SK-N-SH treated with all-trans-retinoic acid at 6 μM for 48 hours (cell line): ENCODE results near the gene RPS29.

Experiments used
- ATAC-seq: fragments of 200-7000 bp; cut with Tn5 transposase; 3 replicates; pipeline ENCODE4 v1.9.1; 2020; ENCODE audit warnings: mild to moderate bottlenecking, moderate library complexity
- CSDC2 ChIP-seq: fragments of 250-450 bp; sonication (Bioruptor Pico); IDR thresholded peaks from 2 replicates; pipeline ENCODE4 v1.5.0; 2020; ENCODE audit warnings: mild to moderate bottlenecking, moderate library complexity
- ESRRG ChIP-seq: fragments of 250-450 bp; sonication (Bioruptor Pico); IDR thresholded peaks from 2 replicates; pipeline ENCODE4 v1.6.1; 2021; ENCODE audit warnings: mild to moderate bottlenecking
- ISL1 ChIP-seq: fragments of 250-450 bp; sonication (Bioruptor Pico); IDR thresholded peaks from 2 replicates; pipeline ENCODE4 v2.1.2; 2022; ENCODE audit warnings: mild to moderate bottlenecking, moderate library complexity
- RARB ChIP-seq: fragments of 250-450 bp; sonication (Bioruptor Pico); IDR thresholded peaks from 2 replicates; pipeline ENCODE4 v1.8.0; 2021; ENCODE audit warnings: mild to moderate bottlenecking, moderate library complexity
- SNAI2 ChIP-seq: fragments of 250-450 bp; sonication (Bioruptor Pico); IDR thresholded peaks from 2 replicates; pipeline ENCODE4 v1.5.0; 2020; ENCODE audit warnings: mild to moderate bottlenecking, moderate library complexity
- TCF4 ChIP-seq: fragments of 250-450 bp; sonication (Bioruptor Pico); IDR thresholded peaks from 2 replicates; pipeline ENCODE4 v1.8.0; 2021; ENCODE audit warnings: mild to moderate bottlenecking, moderate library complexity, borderline replicate concordance
- TOX ChIP-seq: fragments of 250-450 bp; sonication (Bioruptor Pico); IDR thresholded peaks from 2 replicates; pipeline ENCODE4 v1.8.0; 2021; ENCODE audit warnings: mild to moderate bottlenecking, moderate library complexity, borderline replicate concordance
- ZC3H10 ChIP-seq: fragments of 250-450 bp; sonication (Bioruptor Pico); IDR thresholded peaks from 2 replicates; pipeline ENCODE4 v1.5.1; 2021; ENCODE audit warnings: mild to moderate bottlenecking, moderate library complexity
- ZFP30 ChIP-seq: fragments of 450-650 bp; formaldehyde crosslinking; IDR thresholded peaks from 2 replicates; pipeline ENCODE4 v1.5.0; 2022; ENCODE audit warnings: mild to moderate bottlenecking, moderate library complexity
- ZNF565 ChIP-seq: fragments of 450-650 bp; formaldehyde crosslinking; conservative IDR thresholded peaks from 2 replicates; pipeline ENCODE4 v1.5.0; 2020; ENCODE audit warnings: low read depth, mild to moderate bottlenecking, moderate library complexity
- ZNF70 ChIP-seq: fragments of 450-650 bp; formaldehyde crosslinking; IDR thresholded peaks from 2 replicates; pipeline ENCODE4 v1.5.0; 2020; ENCODE audit warnings: mild to moderate bottlenecking, moderate library complexity
- TF ChIP-seq, protein P1 (sequence below): fragments of 250-450 bp; sonication (Bioruptor Pico); IDR thresholded peaks from 2 replicates; pipeline ENCODE4 v1.8.0; 2021; ENCODE audit warnings: low read depth, mild to moderate bottlenecking, moderate library complexity, borderline replicate concordance
- TF ChIP-seq, protein P2 (sequence below): fragments of 250-450 bp; sonication (Bioruptor Pico); IDR thresholded peaks from 2 replicates; pipeline ENCODE4 v1.5.0; 2020; ENCODE audit warnings: mild to moderate bottlenecking, moderate library complexity
- TF ChIP-seq, protein P3 (sequence below): fragments of 250-450 bp; sonication (Bioruptor Pico); IDR thresholded peaks from 2 replicates; pipeline ENCODE4 v1.5.1; 2021; ENCODE audit warnings: mild to moderate bottlenecking, moderate library complexity

RPS29 gene

DNA sequence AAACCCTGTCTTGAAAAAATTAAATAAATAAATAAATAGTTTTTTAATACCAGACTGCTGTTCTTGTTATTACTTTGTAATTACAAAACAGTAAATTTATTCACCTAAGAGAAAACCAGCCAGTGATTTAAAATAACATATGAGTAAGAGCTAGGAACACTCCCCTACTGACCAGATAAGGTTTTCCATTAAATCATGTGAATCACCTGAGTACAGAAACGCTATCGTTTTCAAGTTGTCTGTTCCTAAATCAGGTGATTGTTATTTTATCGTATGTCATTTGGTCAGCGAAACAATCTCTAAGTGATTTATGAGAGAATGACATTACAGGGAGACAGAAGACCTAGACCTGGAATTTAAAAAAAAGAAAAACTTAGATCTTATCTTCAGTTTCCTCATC, 47.3 kb downstream of the RPS29 start:
- ATAC-seq = no peak
- TF ChIP-seq ESRRG (CRISPR knock-in tag) = no peak
- no peak for TF ChIP-seq CSDC2
- TF ChIP-seq ZC3H10 (CRISPR knock-in tag) = no peak
- TF ChIP-seq, protein P1, sequence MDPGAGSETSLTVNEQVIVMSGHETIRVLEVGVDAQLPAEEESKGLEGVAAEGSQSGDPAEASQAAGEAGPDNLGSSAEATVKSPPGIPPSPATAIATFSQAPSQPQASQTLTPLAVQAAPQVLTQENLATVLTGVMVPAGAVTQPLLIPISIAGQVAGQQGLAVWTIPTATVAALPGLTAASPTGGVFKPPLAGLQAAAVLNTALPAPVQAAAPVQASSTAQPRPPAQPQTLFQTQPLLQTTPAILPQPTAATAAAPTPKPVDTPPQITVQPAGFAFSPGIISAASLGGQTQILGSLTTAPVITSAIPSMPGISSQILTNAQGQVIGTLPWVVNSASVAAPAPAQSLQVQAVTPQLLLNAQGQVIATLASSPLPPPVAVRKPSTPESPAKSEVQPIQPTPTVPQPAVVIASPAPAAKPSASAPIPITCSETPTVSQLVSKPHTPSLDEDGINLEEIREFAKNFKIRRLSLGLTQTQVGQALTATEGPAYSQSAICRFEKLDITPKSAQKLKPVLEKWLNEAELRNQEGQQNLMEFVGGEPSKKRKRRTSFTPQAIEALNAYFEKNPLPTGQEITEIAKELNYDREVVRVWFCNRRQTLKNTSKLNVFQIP (CRISPR knock-in tag) = no peak
- TF ChIP-seq ISL1 (CRISPR knock-in tag) = no peak
- no peak for TF ChIP-seq TCF4 (CRISPR knock-in tag)
- TF ChIP-seq ZFP30 (CRISPR knock-in tag) = no peak
- TF ChIP-seq ZNF70 (CRISPR knock-in tag) = no peak
- TF ChIP-seq, protein P2, sequence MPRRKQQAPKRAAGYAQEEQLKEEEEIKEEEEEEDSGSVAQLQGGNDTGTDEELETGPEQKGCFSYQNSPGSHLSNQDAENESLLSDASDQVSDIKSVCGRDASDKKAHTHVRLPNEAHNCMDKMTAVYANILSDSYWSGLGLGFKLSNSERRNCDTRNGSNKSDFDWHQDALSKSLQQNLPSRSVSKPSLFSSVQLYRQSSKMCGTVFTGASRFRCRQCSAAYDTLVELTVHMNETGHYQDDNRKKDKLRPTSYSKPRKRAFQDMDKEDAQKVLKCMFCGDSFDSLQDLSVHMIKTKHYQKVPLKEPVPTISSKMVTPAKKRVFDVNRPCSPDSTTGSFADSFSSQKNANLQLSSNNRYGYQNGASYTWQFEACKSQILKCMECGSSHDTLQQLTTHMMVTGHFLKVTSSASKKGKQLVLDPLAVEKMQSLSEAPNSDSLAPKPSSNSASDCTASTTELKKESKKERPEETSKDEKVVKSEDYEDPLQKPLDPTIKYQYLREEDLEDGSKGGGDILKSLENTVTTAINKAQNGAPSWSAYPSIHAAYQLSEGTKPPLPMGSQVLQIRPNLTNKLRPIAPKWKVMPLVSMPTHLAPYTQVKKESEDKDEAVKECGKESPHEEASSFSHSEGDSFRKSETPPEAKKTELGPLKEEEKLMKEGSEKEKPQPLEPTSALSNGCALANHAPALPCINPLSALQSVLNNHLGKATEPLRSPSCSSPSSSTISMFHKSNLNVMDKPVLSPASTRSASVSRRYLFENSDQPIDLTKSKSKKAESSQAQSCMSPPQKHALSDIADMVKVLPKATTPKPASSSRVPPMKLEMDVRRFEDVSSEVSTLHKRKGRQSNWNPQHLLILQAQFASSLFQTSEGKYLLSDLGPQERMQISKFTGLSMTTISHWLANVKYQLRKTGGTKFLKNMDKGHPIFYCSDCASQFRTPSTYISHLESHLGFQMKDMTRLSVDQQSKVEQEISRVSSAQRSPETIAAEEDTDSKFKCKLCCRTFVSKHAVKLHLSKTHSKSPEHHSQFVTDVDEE (CRISPR knock-in tag) = no peak
- TF ChIP-seq RARB (CRISPR knock-in tag) = no peak
- no peak for TF ChIP-seq SNAI2
- TF ChIP-seq ZNF565 (CRISPR knock-in tag) = no peak
- TF ChIP-seq, protein P3, sequence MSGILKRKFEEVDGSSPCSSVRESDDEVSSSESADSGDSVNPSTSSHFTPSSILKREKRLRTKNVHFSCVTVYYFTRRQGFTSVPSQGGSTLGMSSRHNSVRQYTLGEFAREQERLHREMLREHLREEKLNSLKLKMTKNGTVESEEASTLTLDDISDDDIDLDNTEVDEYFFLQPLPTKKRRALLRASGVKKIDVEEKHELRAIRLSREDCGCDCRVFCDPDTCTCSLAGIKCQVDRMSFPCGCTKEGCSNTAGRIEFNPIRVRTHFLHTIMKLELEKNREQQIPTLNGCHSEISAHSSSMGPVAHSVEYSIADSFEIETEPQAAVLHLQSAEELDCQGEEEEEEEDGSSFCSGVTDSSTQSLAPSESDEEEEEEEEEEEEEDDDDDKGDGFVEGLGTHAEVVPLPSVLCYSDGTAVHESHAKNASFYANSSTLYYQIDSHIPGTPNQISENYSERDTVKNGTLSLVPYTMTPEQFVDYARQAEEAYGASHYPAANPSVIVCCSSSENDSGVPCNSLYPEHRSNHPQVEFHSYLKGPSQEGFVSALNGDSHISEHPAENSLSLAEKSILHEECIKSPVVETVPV (CRISPR knock-in tag) = no peak
- TF ChIP-seq TOX (CRISPR knock-in tag) = no peak
